Globus pallidus (tissue), 1 donor: ENCODE results near the gene UXT.
"Not testable (repeated sequence)": the region's sequence is repeated elsewhere in the genome, so short reads cannot be mapped to it uniquely, and the experiment has no call there.

Experiments used
- DNase-seq: peaks from one replicate; pipeline ENCODE4 v3.0.0-alpha.2; 2015; ENCODE audit warnings: low spot score

Gene UXT

DNA sequence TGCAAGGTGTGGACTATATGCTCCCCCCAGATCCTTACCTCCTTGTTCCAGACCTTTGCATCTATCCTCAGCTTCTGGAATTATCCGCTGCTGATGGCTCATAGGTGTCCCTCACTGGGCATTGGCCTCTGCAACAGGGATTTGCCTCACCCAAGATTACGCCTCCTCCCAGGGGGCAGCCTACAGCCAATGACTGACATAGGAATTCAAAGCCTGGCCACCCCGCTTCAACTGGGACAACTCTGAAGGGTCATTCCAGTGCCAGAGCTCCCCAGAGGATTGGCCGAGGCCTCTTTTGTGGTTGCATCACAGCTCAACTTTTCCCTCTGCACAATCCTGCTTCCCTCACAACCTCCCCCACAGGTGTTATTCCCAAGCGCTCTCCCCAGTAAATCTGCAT is 44.4 kb downstream of the UXT start:
- DNase-seq = no peak

DNA sequence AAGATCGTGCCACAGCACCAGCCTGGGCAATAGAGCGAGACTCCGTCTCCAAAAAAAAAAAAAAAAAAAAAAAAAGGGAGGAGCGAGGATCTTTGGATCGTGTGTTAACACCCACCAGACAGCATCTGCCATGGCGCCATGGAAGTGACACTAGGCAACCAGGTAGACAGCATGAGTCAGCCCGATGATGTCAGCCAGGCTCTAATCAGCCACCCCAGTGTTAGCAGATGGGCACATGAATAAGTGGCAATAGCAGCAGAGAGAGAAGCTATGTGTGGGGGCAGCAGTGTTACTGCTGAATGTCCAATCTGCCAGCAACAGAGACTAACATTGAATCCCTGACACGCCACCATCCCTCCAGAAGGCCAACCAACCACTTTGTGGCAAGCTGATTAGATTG is 45.9 kb downstream of the UXT start:
- no peak for DNase-seq

DNA sequence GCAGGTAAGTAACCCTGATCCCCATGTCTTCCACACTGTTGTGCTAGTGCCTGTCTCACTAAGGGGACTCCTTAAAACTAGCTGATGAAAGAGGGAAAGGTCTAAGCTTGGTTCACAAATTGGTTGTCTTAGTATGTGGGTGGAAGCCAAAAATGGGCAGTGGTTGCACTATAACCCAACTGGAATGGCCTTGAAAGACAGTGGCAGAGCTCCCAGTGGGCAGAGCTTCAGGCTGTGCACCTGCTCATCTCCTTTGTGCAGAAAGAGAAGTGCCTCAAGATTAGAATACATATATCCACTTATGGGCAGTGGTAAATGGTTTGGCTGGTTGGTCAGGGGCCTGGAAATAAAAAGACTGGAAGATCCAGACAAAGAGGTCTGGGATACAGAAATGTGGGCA is 46.6 kb downstream of the UXT start:
- no peak for DNase-seq

DNA sequence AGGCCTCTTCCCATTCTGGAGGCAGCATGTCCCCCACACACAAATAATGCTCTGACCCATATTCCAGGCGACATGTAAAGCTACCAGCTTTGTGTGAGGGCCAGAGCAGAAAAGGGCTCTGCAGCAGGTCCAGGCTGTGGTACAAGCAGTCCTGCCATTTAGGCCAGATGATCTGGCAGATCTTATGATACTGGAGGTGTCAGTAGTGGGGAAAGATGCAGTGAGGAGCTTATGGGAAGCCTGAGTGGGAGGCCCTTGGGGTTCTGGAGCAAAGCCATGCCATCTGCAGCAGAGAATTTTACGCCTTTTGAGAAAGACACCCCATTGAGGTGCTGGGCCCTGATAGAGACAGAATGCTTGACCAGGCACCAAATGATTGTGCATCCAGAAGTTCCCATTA is 47.1 kb downstream of the UXT start:
- no peak for DNase-seq

DNA sequence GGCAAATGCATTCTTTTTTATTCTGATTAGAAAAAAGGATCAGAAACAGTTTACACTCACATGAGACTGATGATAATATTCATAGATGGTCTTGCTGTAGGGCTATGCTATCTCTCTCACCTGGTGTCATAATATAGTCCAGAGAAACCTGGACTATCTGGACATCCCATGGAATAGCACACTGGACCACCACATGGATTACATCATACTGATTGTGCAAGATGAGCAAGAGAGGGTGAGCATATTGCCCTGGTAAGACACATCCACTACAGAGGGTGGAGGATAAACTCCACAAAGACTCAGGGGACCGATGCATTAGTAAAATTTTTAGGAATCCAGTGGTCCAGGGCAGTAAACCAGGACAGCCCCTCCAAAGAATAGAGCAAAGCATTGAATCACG is 47.5 kb downstream of the UXT start:
- DNase-seq = no peak

DNA sequence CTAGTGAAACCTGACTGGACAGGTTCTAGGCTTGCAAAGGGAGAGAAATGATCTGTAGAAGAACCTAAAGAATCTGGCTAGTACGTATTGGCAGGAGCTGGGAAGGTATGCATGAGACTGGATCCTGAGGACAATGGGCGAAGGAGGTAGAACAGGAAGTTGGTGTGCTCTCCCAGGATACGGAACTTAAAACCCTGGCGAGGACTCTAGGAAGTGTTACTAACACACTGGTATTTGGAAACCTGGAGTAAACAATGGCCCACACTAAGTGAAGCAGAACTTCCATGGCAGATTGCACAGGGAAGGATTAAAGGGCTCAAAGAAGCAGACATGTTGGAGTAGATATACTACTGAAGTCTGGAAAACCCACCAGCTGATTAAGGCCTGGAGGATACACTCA is 48.5 kb downstream of the UXT start:
- no peak for DNase-seq

DNA sequence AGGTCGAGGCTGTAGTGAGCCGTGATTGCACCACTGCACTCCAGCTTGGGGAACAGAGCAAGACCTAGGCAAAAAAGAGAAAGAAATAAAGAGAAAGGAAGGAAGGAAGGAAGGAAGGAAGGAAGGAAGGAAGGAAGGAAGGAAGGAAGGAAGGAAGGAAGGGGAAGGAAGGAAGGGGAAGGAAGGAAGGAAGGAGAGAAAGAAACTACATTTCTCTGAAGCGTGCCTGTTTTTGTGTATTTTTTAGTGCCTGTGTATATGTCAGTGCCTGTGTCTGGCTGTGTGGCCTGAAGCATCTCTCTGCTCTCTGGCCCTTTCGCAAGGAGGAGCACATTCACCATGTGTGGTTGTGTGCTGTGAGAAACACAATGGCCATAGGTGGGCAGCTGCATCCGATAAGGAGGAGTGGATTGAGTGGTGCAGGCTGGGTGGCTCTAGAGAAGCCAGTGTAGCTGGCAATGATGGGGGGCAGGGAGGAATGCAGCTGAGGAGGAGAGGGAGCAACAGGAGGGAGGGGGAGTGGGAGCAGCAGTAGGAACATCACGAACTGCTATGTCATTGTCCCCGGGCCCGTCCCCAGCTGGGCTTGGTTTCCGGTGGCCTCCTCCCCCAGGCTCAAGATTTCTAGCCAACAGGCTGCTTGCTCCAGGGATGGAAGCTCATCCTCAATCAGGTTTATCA is 50.7 kb downstream of the UXT start:
- DNase-seq = no peak

DNA sequence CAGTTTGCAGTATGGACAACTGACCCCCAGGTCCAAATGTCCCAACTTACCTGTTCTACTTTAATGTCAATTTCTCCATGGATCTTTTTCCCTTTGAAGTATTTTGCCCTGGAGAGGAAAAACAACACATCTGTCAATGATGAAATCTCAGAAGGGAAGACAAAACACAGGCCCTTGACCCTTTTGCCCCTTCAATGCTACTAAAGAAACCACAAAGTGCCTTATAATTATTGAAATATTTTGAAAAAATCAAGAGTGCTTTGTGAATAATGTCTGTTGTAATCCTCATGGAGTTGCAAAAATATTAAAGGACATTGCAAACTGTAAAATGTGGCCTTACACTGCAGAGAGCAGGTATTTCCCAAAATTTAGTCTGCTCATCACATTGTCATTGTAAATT is 51.9 kb downstream of the UXT start:
- no peak for DNase-seq

DNA sequence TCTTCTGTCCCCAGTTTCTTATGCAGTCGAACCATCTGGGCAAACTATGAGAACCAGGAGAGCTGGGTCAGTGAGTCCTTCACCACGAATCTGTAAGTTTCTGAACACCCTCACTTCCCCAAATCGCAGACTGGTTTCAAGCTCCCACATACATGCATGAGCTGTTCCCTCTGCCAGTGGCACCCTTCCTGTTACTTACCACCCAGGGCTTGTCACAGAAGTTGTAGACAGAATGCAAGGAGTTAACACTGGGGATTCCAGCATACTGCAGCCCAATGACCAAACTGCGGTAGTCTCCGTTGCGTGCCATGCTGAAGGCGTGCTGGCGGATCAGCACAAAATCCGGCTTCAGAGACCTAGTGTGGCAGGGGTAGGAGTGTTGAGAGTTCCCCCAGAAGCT is 54.0 kb downstream of the UXT start:
- no peak for DNase-seq

DNA sequence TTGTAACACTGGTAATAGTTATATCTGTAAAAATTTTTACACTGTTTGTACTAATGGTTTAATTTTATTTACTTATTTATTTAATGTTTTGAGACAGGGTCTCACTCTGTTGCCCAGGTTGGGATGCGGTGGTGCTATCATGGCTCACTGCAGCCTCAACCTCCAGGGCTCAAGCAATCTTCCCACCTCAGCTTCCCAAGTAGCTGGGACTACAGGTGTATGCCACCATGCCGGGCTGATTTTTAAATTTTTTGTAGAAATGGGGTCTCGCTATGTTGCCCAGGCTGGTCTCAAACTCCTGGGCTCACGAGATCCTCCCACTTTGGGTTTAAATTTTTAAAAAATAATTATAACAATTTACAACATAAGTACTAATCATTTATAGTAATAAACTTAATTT is 55.9 kb downstream of the UXT start:
- not testable (repeated sequence) for DNase-seq
